IPS-15b (cell line): ENCODE results near the gene RELL1.

Source experiments
- H3K27me3 ChIP-seq: one replicate; pipeline ENCODE4 v1.6.1; 2013; ENCODE audit warnings: low read length; ENCODE audit not compliant: control insufficient read depth, insufficient read depth
- H3K36me3 ChIP-seq: one replicate; pipeline ENCODE4 v1.6.1; 2013; ENCODE audit warnings: low read length; ENCODE audit not compliant: control insufficient read depth, insufficient read depth
- H3K4me1 ChIP-seq: one replicate; pipeline ENCODE4 v1.6.1; 2013; ENCODE audit warnings: mild to moderate bottlenecking, low read length; ENCODE audit not compliant: control insufficient read depth, insufficient read depth
- H3K4me3 ChIP-seq: one replicate; pipeline ENCODE4 v1.5.1; 2013; ENCODE audit warnings: low read depth, low read length
- H3K9ac ChIP-seq: one replicate; pipeline ENCODE4 v1.6.1; 2013; ENCODE audit warnings: low read depth, mild to moderate bottlenecking, low read length
- H3K9me3 ChIP-seq: one replicate; pipeline ENCODE4 v1.6.1; 2013; ENCODE audit warnings: mild to moderate bottlenecking, low read length; ENCODE audit not compliant: control insufficient read depth, insufficient read depth

RELL1 gene

GRCh38 chr4:37662251-37662650 lies 23.9 kb downstream of the RELL1 start:
- Histone ChIP-seq H3K4me3 (no peak overlapping the region), H3K27me3 (no peaks in the 10 kb centered on the region), H3K9me3 (no peaks in the 10 kb centered on the region), H3K9ac (no peak overlapping the region), H3K4me1 (peaks cover 22% of the 10 kb centered on the region), H3K36me3 (no peaks in the 10 kb centered on the region)

GRCh38 chr4:37661772-37662171 lies 24.4 kb downstream of the RELL1 start:
- no peaks in the 10 kb centered on the region for H3K27me3 ChIP-seq
- no peak overlapping the region for H3K4me3 ChIP-seq
- H3K36me3 ChIP-seq, result no peaks in the 10 kb centered on the region
- no peaks in the 10 kb centered on the region for H3K9me3 ChIP-seq
- peaks cover 22% of the 10 kb centered on the region for H3K4me1 ChIP-seq
- H3K9ac ChIP-seq, result no peak overlapping the region

- Histone ChIP-seq H3K9ac (no peak overlapping the region), H3K4me3 (no peak overlapping the region), H3K4me1 (peaks cover 14% of the 10 kb centered on the region), H3K9me3 (no peaks in the 10 kb centered on the region), H3K27me3 (no peaks in the 10 kb centered on the region), H3K36me3 (no peaks in the 10 kb centered on the region)
Measured at GRCh38 chr4:37659696-37660095, 26.5 kb downstream of the RELL1 start.

GRCh38 chr4:37656649-37657048 lies 29.5 kb downstream of the RELL1 start:
- Histone ChIP-seq H3K36me3 (no peaks in the 10 kb centered on the region), H3K4me3 (no peak overlapping the region), H3K9ac (no peak overlapping the region), H3K27me3 (no peaks in the 10 kb centered on the region), H3K9me3 (no peaks in the 10 kb centered on the region), H3K4me1 (peaks cover 4% of the 10 kb centered on the region)

- H3K4me3 ChIP-seq, result no peak overlapping the region
- no peak overlapping the region for H3K9ac ChIP-seq
- peaks cover 4% of the 10 kb centered on the region for H3K4me1 ChIP-seq
- no peaks in the 10 kb centered on the region for H3K27me3 ChIP-seq
- no peaks in the 10 kb centered on the region for H3K9me3 ChIP-seq
- H3K36me3 ChIP-seq, result no peaks in the 10 kb centered on the region
Measured at GRCh38 chr4:37653601-37654000, 32.6 kb downstream of the RELL1 start.

DNA sequence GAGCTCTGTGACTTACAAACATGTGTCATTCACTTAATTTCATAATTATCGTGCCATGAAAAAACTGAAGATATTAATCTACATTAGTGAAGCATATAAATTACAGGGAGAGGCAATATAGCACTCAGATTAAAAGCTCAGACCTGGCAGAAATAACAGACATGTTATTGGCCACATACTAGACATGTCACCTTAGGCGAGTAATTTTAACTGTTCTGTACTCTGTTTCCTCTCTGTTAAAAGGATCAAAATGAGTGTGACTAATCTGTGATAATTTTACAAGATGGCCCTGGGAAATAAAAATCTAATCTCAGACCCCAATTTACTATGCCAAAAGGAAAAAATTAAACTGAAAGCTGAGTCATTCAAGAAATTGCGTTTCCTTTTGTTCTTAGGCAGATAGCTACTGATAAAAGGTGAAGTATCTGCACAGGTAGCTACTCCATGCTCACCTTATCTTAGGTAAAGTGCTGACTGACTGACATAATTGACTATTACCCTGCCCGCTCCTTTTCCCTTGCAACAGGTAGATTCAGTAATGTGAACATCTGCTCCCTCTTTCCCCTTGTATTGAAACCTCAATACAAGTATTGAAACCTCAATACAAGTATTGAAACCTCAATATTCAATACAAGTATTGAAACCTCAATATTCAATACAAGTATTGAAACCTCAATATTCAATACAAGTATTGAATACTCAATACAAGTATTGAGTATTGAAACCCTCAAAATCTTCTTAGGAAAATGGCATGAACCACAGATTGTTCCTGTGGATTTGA lies 33.2 kb downstream of the RELL1 start:
- Histone ChIP-seq H3K36me3 (no peaks in the 10 kb centered on the region), H3K27me3 (no peaks in the 10 kb centered on the region), H3K9me3 (no peaks in the 10 kb centered on the region)

DNA sequence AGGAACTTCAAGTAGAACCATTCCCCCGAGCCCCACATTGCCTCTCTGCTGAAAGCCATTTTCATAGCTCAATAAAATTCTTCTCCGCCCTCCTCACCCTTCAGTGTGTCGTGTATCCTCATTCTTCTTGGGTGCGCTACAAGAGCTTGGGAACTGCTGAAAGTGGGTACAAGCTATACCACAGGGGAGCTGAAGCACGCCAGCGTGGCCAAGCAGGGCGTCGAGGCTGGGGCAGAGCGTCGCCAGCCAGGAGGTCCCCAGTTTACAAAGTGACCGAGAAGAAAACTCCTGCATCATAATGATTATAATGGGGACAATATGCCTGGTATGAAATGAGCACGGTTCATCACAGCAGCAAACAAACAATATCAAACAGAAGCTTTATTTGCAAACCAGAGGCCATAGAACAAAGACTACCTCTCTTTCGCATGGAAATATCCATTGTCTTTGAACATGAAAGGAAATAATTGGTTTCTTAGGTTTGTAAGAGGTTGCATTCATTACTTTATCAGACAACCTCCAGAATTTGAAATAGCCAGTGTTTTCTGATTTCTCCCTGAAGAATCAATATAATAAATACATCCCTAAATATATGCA lies 34.3 kb downstream of the RELL1 start:
- Histone ChIP-seq H3K9me3 (no peaks in the 10 kb centered on the region), H3K4me3 (no peak overlapping the region), H3K27me3 (no peaks in the 10 kb centered on the region), H3K36me3 (no peaks in the 10 kb centered on the region), H3K9ac (no peak overlapping the region), H3K4me1 (peaks cover 11% of the 10 kb centered on the region)

More for the DNA sequence above, 33.2 kb downstream of the RELL1 start:
- Histone ChIP-seq H3K9ac (no peak overlapping the region), H3K4me1 (peaks cover 9% of the 10 kb centered on the region), H3K4me3 (no peak overlapping the region)

GRCh38 chr4:37650481-37650880 lies 35.7 kb downstream of the RELL1 start:
- no peak overlapping the region for H3K4me3 ChIP-seq
- no peak overlapping the region for H3K9ac ChIP-seq
- H3K27me3 ChIP-seq, result no peaks in the 10 kb centered on the region
- peaks cover 11% of the 10 kb centered on the region for H3K4me1 ChIP-seq
- no peaks in the 10 kb centered on the region for H3K9me3 ChIP-seq
- no peaks in the 10 kb centered on the region for H3K36me3 ChIP-seq

DNA sequence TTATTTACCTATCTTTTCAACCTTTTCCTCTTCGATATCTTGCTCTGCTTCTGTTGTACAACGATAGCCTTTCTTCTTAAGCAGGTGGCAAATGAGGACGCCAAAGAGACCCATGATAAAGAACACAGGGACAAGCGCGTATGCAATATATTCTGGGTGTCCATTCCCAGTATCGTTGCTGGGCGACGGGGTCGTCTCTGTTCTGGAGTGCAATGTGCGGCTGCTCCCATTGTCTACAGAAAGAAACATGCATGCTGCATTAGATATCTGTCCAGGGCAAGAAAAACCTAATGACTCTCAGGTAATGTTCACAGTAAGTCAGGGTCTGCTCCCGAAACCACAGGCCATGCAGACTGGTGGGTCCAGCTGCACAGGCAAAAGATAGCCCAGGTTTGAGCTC lies 36.9 kb downstream of the RELL1 start:
- H3K9ac ChIP-seq, result no peak overlapping the region
- peaks cover 11% of the 10 kb centered on the region for H3K4me1 ChIP-seq
- H3K27me3 ChIP-seq, result no peaks in the 10 kb centered on the region
- H3K36me3 ChIP-seq, result no peaks in the 10 kb centered on the region
- H3K4me3 ChIP-seq, result no peak overlapping the region
- H3K9me3 ChIP-seq, result no peaks in the 10 kb centered on the region

- H3K36me3 ChIP-seq, result no peaks in the 10 kb centered on the region
- no peak overlapping the region for H3K9ac ChIP-seq
- H3K4me1 ChIP-seq, result peaks cover 8% of the 10 kb centered on the region
- no peak overlapping the region for H3K4me3 ChIP-seq
- no peaks in the 10 kb centered on the region for H3K27me3 ChIP-seq
- H3K9me3 ChIP-seq, result no peaks in the 10 kb centered on the region
Measured at GRCh38 chr4:37648084-37648817, 37.9 kb downstream of the RELL1 start.

DNA sequence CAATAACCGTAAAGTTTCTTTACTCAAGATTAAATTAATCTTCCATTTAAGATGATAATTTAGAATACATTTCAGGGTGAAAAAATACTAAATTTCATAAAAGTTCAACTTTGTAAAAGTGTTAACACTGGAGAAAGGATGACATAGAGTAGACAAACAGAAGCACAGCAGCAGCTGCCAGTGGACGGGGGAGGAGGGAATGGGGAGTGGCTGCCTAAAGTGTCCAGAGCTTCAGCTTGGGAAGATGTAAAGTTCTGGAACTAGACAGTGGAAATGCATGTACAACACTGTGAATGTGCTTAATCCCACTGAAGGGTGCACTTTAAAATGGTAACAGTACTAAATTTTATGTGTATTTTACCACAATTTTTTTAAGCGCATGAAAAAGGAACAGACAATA lies 39.9 kb downstream of the RELL1 start:
- Histone ChIP-seq H3K36me3 (no peaks in the 10 kb centered on the region), H3K9me3 (no peaks in the 10 kb centered on the region), H3K9ac (no peak overlapping the region), H3K4me3 (no peak overlapping the region), H3K4me1 (peaks cover 19% of the 10 kb centered on the region), H3K27me3 (no peaks in the 10 kb centered on the region)

DNA sequence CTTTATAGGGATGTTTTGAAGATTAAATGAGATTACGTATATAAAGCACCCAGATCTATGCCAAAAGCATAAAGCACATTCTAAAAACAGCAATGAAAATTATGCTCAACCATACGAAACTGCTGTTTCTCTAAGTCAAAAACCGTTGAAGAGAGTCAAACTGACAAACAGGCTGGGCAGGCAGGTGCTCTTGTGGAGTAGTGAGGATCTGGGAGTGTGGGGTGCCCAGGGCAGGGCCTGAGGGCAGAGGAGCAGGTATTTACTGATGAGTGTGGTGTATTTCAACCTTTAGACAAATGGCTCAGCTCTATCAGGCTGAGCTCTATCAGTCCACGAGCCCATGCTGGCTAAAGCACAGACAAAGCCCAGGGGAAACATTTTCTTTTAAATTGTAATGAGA lies 40.4 kb downstream of the RELL1 start:
- no peak overlapping the region for H3K9ac ChIP-seq
- no peaks in the 10 kb centered on the region for H3K36me3 ChIP-seq
- H3K4me1 ChIP-seq, result peaks cover 19% of the 10 kb centered on the region
- H3K4me3 ChIP-seq, result no peak overlapping the region
- H3K9me3 ChIP-seq, result no peaks in the 10 kb centered on the region
- H3K27me3 ChIP-seq, result no peaks in the 10 kb centered on the region
